HL-60 (cell line): ENCODE measurements around the gene ZSWIM8.

Source experiments
- CTCF ChIP-seq: IDR thresholded peaks from one replicate; pipeline ENCODE4 v1.5.1; 2011; ENCODE audit warnings: low read length, control low read depth, inconsistent platforms; ENCODE audit not compliant: insufficient read depth
- POLR2AphosphoS5 ChIP-seq: IDR thresholded peaks from 2 replicates; pipeline ENCODE4 v1.6.1; 2012; ENCODE audit warnings: low read depth

- TF ChIP-seq POLR2AphosphoS5: no peak
- TF ChIP-seq CTCF: no peak
Observed at GRCh38 chr10:73758704-73759511, 26.5 kb upstream of the ZSWIM8 start.
